Subcutaneous abdominal adipose tissue (tissue), 5 donors: ENCODE measurements around the gene STAT2.
"Not testable (repeated sequence)": the region's sequence is repeated elsewhere in the genome, so short reads cannot be mapped to it uniquely, and the experiment has no call there.

Experiments
- H3K27ac ChIP-seq: one replicate; pipeline ENCODE4 v1.7.0; 2013; ENCODE audit warnings: low read depth, mild to moderate bottlenecking, inconsistent platforms, low read length, moderate library complexity
- H3K27me3 ChIP-seq, 5 donors: one replicate each; pipeline ENCODE4 v1.7.0; 2013; ENCODE audit warnings: low read length in 5 of 5, inconsistent platforms in 1 of 5; ENCODE audit not compliant: control insufficient read depth in 5 of 5, insufficient read depth in 4 of 5
- H3K36me3 ChIP-seq, 5 donors: one replicate each; pipeline ENCODE4 v1.7.0; 2013; ENCODE audit warnings: low read length in 5 of 5; ENCODE audit not compliant: control insufficient read depth in 5 of 5, insufficient read depth in 5 of 5
- H3K4me1 ChIP-seq, 5 donors: one replicate each; pipeline ENCODE4 v1.7.0; 2013; ENCODE audit warnings: low read length in 5 of 5, mild to moderate bottlenecking in 3 of 5, moderate library complexity in 1 of 5; ENCODE audit not compliant: control insufficient read depth in 5 of 5, insufficient read depth in 5 of 5
- H3K4me3 ChIP-seq, 5 donors: one replicate each; pipeline ENCODE4 v1.7.0; 2013; ENCODE audit warnings: low read length in 5 of 5, low read depth in 1 of 5
- H3K9ac ChIP-seq, 5 donors: one replicate each; pipeline ENCODE4 v1.7.0; 2013; ENCODE audit warnings: low read length in 5 of 5, mild to moderate bottlenecking in 4 of 5, moderate library complexity in 3 of 5
- H3K9me3 ChIP-seq, 5 donors: one replicate each; pipeline ENCODE4 v1.7.0; 2013; ENCODE audit warnings: low read length in 5 of 5; ENCODE audit not compliant: control insufficient read depth in 5 of 5
- donor health status: healthy.
- donor health status: healthy.
- donor health status: healthy.
- donor health status: healthy.
- donor health status: healthy.

Gene STAT2

DNA sequence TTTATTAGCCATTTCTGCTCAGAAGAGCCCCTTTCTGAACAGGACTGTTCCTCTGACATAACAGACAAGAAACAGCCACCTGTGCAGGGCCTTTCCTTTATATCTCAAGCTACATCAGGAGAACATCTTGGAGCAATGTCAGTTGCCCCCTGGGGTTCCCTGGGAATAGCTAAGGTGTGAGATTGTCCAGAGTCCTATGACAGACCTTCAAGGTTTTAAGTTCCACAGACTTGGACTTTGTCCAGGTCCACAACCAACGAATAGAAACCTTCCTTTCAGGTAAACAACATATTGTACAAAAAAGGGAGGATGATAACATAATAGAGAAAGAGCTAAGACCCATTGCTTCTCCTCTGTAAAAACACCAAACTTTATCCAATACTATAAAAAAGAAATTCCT, 18.3 kb downstream of the STAT2 start:
- Histone ChIP-seq H3K27ac (no peak overlapping the region), H3K4me1 (peaks cover 0 to 7% (median 5%) of the 10 kb centered on the region in 5 donors), H3K36me3 (peaks cover 3 to 47% (median 39%) of the 10 kb centered on the region in 5 donors), H3K9me3 (no peaks in the 10 kb centered on the region), H3K9ac (no peak overlapping the region), H3K4me3 (no peak overlapping the region), H3K27me3 (no peaks in the 10 kb centered on the region)

DNA sequence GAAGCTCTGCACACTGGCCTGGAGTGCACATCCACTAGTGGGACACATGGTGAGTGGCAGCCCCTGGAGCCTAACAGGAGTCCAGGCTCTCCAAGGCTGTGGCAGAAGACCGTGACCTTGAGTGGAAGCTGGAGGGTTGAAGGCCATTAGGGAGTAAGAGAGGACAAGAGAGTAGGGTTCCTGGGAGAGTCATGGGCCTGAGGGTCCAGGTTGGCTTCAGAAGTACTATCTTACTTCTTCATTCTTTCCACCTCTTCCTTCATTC, 20.8 kb downstream of the STAT2 start:
- H3K27me3 ChIP-seq = no peaks in the 10 kb centered on the region
- H3K27ac ChIP-seq = no peak overlapping the region
- peaks cover 2 to 14% (median 11%) of the 10 kb centered on the region in 5 donors for H3K4me1 ChIP-seq
- peaks cover 3 to 25% (median 23%) of the 10 kb centered on the region in 5 donors for H3K36me3 ChIP-seq
- no peak overlapping the region for H3K9ac ChIP-seq
- H3K4me3 ChIP-seq = no peak overlapping the region
- no peaks in the 10 kb centered on the region for H3K9me3 ChIP-seq

DNA sequence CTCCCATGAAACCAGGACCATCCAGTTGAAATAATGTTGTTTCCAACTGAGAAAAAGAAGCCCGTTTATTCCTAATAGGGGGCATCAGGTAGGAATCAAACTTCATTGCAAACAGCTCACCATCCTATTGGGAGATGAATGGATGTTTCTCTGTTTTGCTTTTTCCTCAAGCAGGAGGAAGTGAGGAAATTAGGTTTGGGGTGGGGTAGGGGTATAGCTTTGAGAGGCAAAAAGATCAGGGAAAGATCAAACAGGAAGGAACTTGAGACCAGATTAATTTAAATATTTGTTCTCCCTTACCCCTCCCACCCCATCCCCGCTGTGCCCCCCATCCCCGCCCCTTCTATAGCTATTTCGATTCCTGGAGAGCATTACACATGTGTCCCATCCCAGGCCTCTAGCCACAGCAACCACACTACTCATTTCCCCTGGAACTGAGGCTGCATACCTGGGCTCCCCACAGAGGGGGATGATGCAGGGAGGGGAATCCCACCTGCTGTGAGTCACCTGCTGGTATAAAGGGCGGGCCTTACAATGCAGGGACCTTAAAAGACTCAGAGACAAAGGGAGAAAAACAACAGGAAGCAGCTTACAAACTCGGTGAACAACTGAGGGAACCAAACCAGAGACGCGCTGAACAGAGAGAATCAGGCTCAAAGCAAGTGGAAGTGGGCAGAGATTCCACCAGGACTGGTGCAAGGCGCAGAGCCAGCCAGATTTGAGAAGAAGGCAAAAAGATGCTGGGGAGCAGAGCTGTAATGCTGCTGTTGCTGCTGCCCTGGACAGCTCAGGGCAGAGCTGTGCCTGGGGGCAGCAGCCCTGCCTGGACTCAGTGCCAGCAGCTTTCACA, 21.4 kb downstream of the STAT2 start, which contains the start of gene IL23A:
Gene IL23A, plus strand, starts transcription at position 577 of the 850 bp plus-strand sequence. Its CDS starts 161 bp downstream, at position 738.
- H3K9me3 ChIP-seq = no peaks in the 10 kb centered on the region
- peaks cover 2 to 15% (median 12%) of the 10 kb centered on the region in 5 donors for H3K4me1 ChIP-seq
- H3K9ac ChIP-seq = no peak within 1 kb of the TSS
- no peak within 1 kb of the TSS for H3K27ac ChIP-seq
- no peak within 1 kb of the TSS for H3K4me3 ChIP-seq
- H3K27me3 ChIP-seq = no peaks in the 10 kb centered on the region
- H3K36me3 ChIP-seq = peaks cover 1 to 19% (median 17%) of the 10 kb centered on the region in 5 donors

DNA sequence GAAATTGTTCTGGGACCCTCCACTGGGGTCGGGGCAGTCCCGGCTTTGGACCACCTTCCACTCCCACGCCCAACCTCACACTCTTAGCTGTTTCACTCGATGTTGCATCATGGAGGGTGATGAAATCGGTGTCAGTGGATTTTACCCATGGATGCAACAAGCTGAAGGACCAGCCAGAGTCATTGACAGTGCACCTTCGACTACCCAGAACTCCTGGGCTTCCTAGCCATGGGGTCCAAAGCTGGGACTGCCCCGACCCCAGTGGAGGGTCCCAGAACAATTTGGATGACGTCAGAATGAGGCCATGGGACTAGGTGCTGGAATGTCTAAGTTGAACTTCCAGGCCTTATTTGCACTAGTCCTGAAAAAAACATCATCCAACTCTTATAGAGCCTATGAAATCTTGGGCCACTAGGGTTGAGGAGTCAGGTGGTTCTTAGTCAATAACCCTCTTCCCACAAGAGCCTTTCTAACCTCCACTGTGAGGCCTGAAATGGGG, 22.1 kb downstream of the STAT2 start:
- Histone ChIP-seq H3K36me3 (peaks cover 0 to 12% (median 10%) of the 10 kb centered on the region in 5 donors), H3K4me3 (no peak overlapping the region), H3K4me1 (peaks cover 5 to 23% (median 19%) of the 10 kb centered on the region in 5 donors), H3K27me3 (no peaks in the 10 kb centered on the region), H3K9ac (no peak overlapping the region), H3K9me3 (no peaks in the 10 kb centered on the region), H3K27ac (no peak overlapping the region)

DNA sequence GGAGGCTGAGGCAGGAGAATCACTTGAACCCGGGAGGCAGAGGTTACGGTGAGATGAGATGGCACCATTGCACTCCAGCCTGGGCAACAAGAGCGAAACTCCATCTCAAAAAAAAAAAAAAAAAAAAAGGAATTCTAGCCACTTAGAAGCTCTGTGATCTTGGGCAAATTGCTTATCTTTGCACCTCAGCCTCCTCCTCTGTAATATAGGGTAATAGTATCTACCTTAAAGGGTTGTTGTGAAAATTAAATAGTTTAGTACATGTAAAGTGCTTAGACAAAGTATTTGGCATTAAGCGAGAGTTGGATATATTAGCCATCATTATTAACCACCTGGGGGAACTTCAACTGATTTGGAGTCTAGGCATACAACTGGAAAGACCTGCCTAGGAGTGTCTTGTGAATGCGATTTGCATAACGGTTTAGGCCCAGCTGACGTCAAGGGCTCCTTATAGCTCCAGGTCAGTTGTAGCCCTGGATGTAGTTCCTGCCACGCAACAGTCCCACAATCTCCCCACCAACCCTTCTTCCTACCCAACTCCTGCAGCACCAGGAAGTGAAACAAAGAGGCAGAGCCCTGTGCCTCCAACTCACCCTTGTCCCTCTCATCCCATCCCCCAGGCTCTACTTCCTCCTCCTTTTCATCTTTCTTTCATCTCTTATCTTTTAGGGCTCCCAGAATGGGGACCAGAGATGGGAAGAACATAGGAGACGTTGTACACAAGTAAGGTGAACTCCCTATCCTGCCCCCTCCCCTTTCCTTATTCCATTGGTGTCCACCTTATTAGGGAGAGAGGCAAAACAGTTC, 23.3 kb downstream of the STAT2 start:
- H3K27me3 ChIP-seq = no peaks in the 10 kb centered on the region
- H3K9me3 ChIP-seq = no peaks in the 10 kb centered on the region
- no peak overlapping the region for H3K4me3 ChIP-seq
- H3K4me1 ChIP-seq = peaks cover 5 to 28% (median 22%) of the 10 kb centered on the region in 5 donors
- H3K36me3 ChIP-seq = peaks cover 0 to 5% (median 4%) of the 10 kb centered on the region in 5 donors
- H3K27ac ChIP-seq = no peak overlapping the region
- H3K9ac ChIP-seq = no peak overlapping the region

DNA sequence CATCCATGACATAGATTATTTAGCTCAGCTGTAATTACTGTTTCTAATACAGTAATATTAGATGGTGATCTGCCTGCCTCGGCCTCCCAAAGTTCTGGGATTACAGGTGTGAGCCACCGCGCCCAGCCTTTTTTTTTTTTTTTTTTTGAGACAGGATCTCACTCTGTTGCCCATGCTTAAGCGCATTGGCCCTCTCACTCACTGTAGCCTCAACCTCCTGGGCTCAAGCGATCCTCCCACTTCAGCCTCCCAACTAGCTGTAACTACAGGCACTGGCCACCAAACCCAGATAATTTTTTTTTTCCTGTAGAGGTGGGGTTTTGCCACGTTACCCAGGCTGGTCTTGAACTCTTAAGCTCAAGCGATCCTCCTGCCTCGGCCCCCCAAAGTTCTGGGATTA, 24.4 kb downstream of the STAT2 start:
- H3K27ac ChIP-seq, H3K27me3 ChIP-seq, H3K4me3 ChIP-seq, H3K9ac ChIP-seq, H3K9me3 ChIP-seq, H3K36me3 ChIP-seq: not testable (repeated sequence)
- H3K4me1 ChIP-seq = peaks cover 5 to 28% (median 22%) of the 10 kb centered on the region in 5 donors

DNA sequence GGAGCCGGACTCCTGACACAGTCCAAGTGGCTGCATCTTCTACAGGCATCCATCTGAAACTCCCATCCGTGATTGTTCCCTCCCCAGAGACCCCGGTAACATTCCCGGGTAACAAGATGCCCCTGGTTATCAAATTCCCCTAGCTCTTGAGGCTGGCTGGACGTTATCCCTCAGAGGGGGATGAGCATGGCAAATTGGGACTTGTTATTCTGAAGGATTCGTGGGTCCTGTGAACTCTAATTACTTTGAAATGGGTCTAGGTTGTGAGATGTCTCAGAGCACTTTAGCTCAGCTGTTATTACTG, 25.5 kb downstream of the STAT2 start:
- Histone ChIP-seq H3K9me3 (no peaks in the 10 kb centered on the region), H3K4me1 (peaks cover 5 to 28% (median 22%) of the 10 kb centered on the region in 5 donors), H3K4me3 (peak overlapping the region; percentile 78 to 92 (median 83)), H3K27me3 (no peaks in the 10 kb centered on the region), H3K27ac (peak overlapping the region; percentile 99), H3K36me3 (no peaks in the 10 kb centered on the region), H3K9ac (peak overlapping the region; percentile 87 to 99 (median 92))

DNA sequence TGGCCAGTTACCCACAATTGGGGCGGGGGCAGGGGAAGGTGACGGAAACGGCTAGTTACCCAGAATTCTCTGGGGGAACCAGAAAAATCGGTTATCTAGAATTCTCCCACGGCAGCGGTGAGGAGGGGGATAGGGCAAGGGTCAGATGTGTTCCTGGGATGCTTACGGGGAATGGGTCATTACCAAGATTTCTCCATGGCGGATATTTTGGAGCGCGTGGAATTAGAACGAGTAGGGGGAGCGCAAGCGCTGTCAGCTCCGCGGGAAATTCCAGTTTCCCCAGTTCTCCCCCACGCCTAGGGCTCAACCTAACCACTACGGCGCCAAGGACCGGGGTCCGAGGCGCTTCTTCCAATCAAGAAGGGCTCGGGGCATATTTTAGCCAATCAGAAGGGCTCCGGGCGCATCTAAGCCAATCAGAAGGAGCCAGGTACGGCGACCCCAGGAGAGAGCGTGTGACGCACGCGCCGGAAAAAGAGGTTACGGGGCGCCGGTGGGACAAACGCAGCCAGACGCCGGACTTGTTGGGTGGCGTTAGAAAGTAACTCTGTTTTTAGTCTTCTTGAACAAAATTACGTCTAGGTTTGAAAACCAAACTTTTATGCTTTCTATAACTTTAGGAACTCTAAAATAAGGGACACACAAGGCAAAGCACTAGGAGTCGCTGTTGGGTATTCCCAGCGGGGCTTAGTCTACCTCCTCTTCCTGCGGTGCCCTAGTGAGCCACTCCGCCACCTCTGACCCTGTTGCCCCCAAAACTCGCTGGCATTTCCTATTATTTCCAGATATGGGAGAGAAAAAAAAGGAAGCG, 26.0 kb downstream of the STAT2 start, which contains the start of gene PAN2:
Gene PAN2, minus strand, starts transcription at position 322 of the 811 bp plus-strand sequence. CDS start 906 bp downstream, outside the sequence.
- Histone ChIP-seq H3K4me1 (peaks cover 5 to 25% (median 20%) of the 10 kb centered on the region in 5 donors), H3K9me3 (no peaks in the 10 kb centered on the region), H3K27ac (peak within 1 kb of the TSS; percentile 99)

DNA sequence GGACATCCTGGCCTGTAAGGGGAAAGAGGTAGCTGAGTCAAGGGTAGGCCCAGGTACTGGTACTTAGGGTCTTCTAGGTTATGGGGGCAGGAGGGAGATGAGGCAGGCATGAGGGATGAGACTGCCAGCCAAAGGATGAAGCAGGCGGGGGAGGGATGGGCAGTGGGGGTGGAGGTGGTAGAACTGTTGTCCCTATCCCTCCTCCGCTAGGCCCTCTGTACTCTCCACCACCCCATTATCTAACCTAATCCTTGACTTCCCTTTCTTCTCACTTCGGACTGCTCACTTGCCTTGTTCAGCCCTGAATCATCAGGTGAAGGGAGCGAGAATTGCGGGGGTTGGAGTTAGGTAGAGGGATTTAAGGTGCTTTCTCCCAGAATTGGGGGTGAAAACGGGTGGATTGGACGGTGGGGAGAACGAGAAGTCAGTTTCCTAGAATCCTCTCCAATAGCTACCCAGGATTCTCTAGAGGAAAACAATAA, 26.7 kb downstream of the STAT2 start:
- no peaks in the 10 kb centered on the region for H3K9me3 ChIP-seq
- peaks cover 5 to 21% (median 18%) of the 10 kb centered on the region in 5 donors for H3K4me1 ChIP-seq
- peak overlapping the region; percentile 99 for H3K27ac ChIP-seq
- H3K36me3 ChIP-seq = peaks cover 0 to 6% (median 5%) of the 10 kb centered on the region in 5 donors
- peak overlapping the region; percentile 78 to 92 (median 83) for H3K4me3 ChIP-seq
- H3K9ac ChIP-seq = peak overlapping the region; percentile 87 to 98 (median 92)
- H3K27me3 ChIP-seq = no peaks in the 10 kb centered on the region

More for the DNA sequence above, 26.0 kb downstream of the STAT2 start, which contains the start of gene PAN2:
- no peaks in the 10 kb centered on the region for H3K27me3 ChIP-seq
- peak within 1 kb of the TSS; percentile 78 to 92 (median 83) for H3K4me3 ChIP-seq
- H3K9ac ChIP-seq = peak within 1 kb of the TSS; percentile 87 to 99 (median 92)
- H3K36me3 ChIP-seq = no peaks in the 10 kb centered on the region
